HG03460 (cell line): ENCODE data around the gene RTN4.

Experiments
- ATAC-seq: cut with Tn5 transposase; IDR thresholded peaks from one replicate; pipeline ENCODE4 v1.9.1; 2021; ENCODE audit not compliant: unreplicated experiment

The RTN4 gene

DNA sequence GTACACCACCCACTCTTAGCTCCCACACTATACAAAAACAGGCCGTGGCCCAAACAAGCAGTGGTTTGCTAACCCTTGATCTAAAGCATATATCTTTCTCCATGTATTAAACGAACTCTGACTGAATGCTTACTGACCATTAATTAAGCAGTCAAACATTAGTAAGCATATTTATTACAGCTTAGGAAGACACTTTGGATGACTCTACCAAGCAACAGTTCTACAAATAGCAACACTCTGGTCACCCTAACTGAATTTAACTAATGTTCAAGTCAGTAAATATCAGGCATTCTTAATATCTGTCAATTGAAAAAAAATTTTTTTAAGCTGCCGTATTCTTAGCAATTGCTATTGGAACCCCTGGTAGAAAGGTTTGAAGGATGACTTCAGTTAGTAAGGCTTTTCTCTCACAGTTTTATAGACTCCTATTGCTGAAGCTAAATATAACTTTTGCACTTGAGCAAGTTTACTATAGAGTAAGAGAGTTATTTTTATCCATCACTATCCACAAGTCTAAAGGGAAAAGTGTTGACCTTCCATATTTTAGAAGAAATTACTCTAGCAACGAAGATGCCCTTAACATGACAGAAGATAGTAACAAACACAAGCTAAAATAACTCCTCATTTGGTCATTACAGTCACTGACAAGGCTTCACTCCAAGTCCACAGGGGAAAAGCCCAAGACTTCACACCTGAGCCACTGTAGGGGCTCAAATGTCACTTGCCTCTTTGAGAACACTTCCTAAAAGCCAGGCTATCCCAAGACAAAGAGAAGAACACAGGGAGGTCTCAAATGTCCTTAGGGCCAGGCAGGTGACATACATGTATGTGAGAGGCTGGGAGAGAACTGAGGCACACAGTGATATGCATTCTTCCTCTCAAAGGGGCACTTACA is 74.4 kb downstream of the RTN4 start:
- no peak for ATAC-seq

- ATAC-seq, result no peak
Observed at GRCh38 chr2:54975175-54975574, 75.1 kb downstream of the RTN4 start.

DNA sequence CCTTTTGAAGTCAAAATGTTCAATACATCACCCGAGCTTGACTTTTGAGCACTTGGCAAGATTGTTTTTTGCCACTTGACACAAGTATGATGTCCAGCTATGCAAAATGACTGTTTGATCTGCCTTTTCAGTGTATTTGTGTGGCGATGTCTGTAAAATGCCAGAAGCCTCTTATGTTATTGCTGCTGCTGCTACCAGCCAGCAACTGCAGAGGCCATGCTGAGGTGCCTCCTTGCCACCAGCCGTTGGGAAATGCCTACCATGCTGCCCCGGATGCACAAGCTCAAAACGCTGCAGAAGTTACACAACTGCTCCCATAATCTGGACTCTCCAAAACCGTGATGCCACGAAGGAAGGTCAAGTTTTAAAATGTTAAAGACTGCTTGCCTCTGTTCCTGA is 80.3 kb downstream of the RTN4 start:
- no peak for ATAC-seq

DNA sequence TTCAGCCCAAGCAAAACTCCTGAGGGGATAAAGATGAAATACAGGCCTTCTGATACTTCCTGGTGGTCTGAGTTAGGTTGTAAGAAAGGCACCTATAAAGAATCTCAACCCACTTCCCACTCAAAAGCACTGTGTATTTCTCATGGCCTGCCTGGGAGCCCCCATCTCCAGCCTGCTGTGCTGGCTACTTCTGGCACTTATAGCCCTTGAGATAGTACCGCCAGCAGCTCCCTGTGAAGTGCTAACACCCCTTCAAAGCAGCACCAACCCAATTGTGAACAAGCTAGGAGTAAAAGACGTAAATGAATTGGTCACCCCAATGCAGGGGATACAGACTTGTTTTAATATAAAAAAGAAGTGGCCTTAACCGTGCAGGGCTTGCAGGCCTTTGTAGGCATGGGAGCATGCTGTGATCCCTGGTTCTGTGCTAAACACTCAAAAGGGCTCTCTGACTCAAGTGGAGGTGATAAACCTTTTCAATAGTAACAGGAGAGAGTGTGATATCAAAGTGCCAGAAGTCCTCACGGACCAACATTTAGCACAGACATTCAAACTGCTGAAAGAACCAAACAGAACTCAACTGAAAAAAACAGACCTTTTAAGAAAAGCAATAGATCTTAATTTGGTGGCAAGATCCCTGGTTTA is 80.8 kb downstream of the RTN4 start:
- no peak for ATAC-seq

DNA sequence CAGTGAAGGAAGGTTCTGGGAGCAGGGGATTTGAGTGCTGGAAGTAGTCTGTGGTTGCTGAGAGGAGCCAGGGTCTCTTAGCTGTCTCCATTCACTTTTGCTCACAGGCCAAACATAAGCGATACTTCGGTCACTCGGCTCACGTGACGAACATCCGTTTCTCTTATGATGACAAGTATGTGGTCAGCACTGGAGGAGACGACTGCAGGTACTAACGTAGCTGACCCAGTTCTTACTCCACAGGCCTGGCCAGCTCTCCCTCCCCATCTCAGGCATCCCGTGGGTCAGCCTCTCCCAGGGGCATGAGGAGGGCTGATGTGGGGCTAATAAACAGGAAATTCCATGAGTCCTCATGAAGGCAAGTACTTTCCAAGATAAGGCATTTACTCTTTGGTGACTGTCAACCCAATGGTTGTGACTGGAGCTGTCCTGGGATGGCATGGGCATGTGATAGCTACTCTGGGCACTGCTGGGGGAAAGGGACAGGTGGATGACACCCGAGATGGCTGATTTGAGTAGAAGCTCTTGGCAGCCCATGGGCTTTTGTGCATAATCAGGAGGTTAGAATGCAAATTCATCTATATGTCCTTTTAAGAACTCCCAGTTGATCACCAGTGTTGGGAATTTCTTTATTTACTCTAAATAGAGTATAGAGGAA is 81.6 kb downstream of the RTN4 start:
- no peak for ATAC-seq

GRCh38 chr2:54967759-54968365 is 82.4 kb downstream of the RTN4 start:
- ATAC-seq, result no peak

DNA sequence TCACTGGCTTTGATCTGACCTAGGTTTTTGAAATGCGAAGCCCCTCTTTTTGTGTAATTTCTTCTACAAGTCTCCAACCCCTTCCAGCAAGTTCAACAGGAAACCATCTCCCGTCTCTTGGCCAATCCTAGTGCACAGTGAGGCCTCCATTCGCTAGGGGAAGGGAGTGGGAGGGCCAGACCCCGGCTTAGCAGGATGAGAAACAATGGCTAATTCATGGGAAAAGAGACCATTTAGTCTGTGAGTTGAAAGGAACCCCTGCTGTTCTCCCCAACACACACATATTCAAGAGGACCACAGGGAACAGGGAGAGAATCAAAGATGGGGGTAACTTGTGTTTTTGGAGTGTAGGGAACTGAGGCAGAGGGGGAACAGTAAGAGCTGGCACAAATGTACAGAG is 83.0 kb downstream of the RTN4 start:
- ATAC-seq, result no peak

DNA sequence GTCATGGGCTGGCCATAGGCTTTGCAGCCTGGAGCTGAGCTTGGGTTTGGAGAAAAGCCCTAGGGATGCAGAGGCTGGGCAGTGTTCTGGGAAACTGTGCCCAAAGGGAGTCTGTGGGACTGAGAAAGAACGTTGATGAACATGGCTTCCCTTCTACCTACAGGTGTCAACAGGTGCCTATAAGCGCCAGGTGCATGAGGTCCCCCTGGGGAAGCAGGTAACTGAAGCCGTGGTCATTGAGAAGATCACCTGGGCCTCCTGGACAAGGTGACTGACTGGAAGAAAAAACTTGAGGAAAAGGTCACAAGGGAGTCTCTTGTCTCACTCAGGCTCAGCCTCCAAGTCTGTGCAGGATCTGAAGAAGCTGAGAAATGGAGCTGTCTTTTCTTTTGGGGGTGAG is 83.4 kb downstream of the RTN4 start:
- no peak for ATAC-seq

DNA sequence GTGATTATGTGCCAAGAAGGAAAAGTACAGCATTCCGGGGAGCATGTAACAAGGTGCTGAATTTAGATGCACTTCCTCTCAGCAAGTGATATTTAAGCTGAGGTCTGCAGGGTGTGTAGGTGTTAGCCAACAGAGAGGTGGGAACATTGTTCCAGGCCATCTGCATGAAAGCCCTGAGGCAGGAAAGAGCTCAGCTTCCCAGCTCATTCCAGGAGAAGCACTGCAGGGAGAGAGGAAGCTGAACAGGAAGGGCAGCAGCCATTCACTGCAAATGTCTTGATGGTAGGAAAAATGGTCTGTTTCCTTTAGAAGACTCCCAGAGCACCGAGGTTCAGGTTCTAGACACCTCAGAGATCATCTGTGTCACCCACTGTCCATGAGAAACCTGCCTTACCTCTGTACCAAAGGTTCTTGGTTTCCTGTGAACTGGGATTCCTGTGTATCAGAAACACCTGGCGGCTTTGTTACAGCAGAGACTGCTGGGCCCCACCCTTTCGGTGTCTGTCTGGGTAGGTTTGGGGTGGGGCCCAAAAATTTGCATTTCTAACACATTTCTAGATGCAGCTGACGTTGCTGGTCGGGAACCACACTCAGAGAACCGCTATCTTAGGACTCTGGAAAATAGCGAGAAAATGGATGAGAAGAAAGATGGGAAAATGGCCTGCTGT is 84.0 kb downstream of the RTN4 start:
- ATAC-seq, result no peak

DNA sequence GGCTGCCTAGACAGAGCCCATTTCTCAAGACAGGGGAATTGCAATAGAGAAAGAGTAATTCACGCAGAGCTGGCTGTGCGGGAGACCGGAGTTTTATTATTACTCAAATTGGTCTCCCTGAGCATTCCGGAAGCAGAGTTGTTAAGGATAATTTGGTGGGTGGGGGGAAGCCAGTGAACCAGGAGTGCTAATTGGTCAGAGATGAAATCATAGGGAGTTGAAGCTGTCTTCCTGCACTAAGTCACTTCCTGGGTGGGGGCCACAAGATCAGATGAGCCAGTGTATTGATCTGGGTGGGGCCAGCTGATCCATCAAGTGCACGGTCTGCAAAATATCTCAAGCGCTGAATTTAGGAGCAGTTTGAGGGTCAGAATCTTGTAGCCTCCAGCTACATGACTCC is 84.8 kb downstream of the RTN4 start:
- no peak for ATAC-seq

- no peak for ATAC-seq
Observed at GRCh38 chr2:54964816-54965215, 85.4 kb downstream of the RTN4 start.

- no peak for ATAC-seq
Observed at GRCh38 chr2:54964271-54964670, 86.0 kb downstream of the RTN4 start.

GRCh38 chr2:54963476-54963875 is 86.8 kb downstream of the RTN4 start:
- ATAC-seq, result no peak

DNA sequence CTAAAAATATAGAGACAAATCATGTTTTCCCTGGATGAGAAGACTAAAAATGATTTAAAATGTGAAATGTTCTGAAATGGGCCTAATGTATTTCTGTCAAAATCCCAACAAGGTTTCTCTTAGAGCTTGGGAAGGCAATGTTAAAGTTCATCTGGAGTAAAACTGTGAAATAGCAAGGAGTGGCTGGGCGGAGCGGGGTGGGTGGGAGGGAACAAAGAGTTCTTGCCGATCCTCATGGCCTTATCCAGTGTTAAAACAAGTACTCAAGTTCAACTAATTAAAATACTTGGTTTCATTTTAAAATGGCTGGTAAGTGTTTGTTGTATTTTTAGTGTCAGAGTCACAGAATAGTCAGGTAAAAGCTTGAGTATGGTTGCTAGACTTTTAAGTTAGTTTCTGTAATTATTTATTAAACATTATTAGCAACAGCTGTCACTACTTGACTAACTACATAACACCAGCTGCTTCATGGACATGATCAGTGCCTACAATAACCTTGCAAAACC is 87.3 kb downstream of the RTN4 start:
- no peak for ATAC-seq

DNA sequence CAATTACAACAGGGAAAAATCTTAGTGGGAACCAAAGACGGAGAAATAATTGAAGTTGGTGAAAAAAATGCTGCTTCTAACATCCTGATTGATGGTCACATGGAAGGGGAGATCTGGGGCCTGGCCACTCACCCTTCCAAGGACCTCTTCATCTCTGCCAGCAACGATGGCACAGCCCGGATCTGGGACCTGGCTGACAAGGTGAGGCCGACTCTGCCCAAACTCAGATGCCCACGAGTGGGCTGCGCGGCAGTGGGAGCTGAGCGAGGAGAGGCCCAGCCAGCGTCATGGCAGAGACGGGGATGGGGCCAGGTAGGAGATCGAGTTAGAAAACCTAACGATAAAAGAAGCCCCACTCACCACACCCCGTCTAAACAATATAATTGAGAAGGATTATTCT is 87.7 kb downstream of the RTN4 start:
- no peak for ATAC-seq

GRCh38 chr2:54960164-54960563 is 90.1 kb downstream of the RTN4 start:
- ATAC-seq, result no peak

GRCh38 chr2:54958717-54959371 is 91.4 kb downstream of the RTN4 start:
- ATAC-seq, result no peak

DNA sequence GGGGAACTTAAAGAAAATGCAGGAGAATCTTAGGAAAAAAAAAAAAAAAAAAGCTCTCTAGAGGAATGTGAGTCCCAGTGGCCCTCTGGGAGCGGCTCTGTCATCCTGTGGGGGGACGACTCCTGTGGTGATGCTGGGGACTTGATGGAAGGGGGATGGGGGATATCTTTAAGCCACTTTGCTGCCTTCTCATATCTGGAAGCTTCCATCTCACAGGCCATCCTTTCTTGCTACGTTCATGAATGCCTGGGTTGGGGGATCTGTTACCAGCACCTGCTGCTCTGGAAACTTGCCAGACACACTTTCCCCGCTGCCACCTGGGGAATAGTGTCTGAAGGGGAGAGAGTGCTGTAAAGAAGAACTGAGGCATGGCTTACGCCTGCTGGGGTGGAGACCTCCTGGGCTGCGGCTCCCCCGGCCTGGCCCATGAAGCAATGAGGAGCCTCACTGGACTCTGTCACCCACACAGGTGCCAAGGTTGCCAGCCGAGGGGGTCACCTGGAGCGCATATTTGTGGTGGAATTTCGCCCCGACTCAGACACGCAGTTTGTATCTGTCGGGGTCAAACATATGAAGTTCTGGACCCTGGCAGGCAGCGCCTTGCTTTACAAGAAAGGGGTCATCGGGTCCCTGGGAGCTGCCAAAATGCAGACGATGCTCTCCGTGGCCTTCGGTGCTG is 92.8 kb downstream of the RTN4 start:
- ATAC-seq, result no peak

DNA sequence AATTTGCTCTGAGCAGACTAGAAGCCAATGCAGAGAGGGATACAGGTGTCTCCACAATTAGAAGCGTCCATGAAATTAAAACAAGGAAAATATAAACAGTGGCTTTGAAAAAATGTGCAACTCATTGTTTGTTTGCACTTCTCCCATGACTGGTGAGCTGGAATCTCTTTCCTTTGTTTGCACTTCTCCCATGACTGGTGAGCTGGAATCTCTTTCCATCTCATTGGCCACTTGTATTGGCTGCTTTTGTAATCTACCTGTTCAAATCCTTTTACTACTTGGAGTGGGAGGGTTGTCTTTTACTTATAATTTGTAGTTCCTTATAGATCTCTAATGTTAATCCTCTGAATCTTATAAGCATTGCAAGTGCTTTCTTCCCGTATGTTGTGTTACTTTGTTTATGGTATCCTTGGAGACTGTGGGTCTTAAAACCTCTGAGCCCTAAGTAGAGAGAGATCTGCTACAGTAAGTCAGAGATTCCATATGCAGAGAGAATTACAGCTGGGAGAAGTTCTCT is 94.1 kb downstream of the RTN4 start:
- no peak for ATAC-seq
